GM19395 (cell line): ENCODE data around the gene RXFP3.
"Not testable (repeated sequence)": the region's sequence is repeated elsewhere in the genome, so short reads cannot be mapped to it uniquely, and the experiment has no call there.

ENCODE experiments used
- ATAC-seq: cut with Tn5 transposase; IDR thresholded peaks from one replicate; pipeline ENCODE4 v1.9.1; 2021; ENCODE audit warnings: mild to moderate bottlenecking, moderate library complexity; ENCODE audit not compliant: unreplicated experiment

RXFP3 gene

DNA sequence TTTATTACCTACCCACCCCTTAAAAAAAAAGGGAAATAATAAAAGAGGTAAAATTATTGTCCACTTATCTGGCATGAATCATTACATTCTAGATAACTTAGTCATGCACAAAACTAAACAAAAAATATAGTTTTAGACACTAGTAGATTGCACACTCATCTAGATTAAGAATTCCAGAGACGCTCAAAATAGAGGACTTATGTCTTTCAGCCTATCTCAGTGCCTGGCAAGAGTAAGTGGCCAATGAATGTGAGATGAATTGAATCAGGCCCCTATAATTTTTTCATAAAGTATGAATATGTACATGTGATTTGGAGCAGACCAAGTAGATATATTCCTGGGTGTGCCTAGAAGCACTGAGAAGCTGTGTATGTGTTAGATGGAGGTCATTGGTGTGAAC, 2.0 kb upstream of the RXFP3 start:
- peak; percentile 36 for ATAC-seq

DNA sequence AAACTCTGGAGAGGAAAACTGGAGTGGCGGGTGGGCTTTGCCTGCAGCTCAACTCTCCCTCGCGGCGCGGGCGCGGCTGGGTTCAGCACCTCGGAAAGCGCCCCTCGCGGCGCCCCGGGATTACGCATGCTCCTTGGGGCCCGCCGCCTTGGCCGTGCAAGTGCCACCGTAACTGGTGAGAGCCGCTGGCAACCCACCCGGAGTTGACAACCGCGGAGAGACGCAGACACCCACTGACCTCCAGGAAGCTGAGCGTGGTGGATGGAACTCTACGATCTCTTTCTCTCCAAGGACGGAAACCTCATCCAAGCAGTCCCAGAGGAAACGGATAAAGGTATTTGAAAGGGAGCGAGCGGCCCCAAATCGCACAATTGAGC, 194 bp upstream of the RXFP3 start:
- no peak for ATAC-seq

DNA sequence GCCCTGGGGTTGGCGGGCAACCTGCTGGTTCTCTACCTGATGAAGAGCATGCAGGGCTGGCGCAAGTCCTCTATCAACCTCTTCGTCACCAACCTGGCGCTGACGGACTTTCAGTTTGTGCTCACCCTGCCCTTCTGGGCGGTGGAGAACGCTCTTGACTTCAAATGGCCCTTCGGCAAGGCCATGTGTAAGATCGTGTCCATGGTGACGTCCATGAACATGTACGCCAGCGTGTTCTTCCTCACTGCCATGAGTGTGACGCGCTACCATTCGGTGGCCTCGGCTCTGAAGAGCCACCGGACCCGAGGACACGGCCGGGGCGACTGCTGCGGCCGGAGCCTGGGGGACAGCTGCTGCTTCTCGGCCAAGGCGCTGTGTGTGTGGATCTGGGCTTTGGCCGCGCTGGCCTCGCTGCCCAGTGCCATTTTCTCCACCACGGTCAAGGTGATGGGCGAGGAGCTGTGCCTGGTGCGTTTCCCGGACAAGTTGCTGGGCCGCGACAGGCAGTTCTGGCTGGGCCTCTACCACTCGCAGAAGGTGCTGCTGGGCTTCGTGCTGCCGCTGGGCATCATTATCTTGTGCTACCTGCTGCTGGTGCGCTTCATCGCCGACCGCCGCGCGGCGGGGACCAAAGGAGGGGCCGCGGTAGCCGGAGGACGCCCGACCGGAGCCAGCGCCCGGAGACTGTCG, 976 bp downstream of the RXFP3 start:
- no peak for ATAC-seq

DNA sequence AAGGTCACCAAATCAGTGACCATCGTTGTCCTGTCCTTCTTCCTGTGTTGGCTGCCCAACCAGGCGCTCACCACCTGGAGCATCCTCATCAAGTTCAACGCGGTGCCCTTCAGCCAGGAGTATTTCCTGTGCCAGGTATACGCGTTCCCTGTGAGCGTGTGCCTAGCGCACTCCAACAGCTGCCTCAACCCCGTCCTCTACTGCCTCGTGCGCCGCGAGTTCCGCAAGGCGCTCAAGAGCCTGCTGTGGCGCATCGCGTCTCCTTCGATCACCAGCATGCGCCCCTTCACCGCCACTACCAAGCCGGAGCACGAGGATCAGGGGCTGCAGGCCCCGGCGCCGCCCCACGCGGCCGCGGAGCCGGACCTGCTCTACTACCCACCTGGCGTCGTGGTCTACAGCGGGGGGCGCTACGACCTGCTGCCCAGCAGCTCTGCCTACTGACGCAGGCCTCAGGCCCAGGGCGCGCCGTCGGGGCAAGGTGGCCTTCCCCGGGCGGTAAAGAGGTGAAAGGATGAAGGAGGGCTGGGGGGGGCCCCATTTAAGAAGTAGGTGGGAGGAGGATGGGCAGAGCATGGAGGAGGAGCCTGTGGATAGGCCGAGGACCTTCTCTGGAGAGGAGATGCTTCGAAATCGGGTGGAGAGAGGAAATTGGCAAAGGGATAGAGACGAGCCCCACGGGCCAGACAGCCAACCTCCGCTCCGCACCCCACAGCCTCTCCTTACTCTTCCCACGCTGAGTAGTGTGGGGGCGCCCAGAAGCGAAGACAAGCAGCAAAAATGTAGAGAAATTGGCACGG, 1.7 kb downstream of the RXFP3 start:
- ATAC-seq: no peak

DNA sequence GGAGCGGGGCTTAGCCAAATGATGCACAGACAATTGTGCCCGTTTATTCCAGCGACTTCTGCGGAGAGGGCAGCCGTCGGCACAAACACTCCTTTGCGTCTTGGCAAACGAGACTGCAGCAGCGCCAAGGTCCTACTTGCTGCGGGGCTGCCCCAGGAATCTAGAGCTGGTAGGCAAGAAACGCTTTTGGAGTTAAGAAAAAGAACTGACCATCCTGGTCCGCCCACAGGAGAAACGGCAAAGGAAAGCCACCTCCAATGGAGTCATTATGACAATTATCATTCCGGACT, 2.3 kb downstream of the RXFP3 start:
- no peak for ATAC-seq

DNA sequence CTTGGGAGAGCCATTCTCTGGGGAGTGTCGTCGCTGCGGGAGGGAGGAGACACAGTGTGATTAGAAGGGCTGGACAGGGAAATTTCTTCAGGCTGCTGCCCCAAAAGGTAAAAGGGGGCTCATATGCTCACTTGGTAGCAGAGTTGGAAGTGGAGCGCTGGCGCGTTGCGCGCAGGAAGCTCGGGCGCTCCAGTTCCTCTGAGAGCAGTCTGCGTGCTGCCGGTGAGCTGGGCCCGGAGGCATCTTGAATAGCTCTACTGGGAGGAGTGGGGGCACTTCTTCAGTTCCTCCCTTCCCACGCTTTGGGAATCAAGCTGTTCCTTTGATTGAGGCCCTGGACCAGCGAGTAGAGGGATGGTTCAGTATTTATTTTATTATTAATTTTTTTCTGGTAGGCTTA, 2.7 kb downstream of the RXFP3 start:
- ATAC-seq: no peak

DNA sequence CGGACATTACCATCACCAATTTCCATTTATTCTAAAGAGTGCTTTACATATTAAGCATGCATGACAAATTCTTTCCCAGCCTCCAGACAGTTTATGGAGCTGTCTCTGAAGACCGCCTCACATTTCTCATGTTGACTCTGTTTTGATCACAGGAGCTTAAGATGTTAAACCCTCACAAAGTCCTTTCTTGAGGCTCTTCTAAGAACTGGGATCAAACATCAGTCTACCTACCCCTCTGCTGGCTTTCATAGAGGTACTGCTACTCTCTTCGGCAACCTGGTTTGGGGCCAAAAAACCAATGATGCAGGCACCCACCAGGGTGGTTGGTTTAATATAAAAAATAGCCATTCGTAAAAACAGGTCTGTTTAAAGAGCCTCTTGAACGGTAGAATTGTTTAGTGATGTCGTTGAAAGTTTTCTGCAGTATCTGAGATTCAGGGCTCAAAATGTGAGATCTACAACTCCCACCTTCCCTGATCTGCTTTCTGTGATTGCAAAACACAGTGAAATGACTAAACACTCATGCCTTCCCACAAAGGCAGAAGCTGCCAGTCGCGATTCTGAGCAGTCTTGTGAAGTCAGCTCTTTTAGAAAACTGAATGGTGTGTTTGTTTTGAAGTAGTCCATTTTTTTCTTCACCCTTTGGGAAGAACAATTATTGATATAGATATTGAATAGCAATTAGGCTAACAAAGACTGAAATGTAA, 3.5 kb downstream of the RXFP3 start:
- ATAC-seq: no peak

DNA sequence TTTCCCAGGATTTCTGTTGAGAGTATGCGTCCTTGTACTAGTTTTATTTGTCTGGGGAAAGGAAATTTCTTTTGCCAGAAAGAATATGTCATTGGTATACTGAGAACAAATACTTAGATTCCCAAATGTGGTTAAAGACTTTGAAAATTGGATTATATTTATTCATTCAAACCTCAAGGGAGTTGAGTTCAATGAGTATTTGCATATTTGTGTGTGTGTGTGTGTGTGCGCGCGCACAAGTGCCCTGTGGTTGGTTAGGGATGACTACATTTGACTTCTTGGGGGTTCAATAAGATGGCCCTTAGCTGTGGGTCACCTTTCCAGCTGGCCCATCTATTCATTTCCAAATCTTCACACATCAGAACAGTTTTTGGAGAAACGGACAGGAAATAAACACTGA, 4.9 kb downstream of the RXFP3 start:
- ATAC-seq: no peak

DNA sequence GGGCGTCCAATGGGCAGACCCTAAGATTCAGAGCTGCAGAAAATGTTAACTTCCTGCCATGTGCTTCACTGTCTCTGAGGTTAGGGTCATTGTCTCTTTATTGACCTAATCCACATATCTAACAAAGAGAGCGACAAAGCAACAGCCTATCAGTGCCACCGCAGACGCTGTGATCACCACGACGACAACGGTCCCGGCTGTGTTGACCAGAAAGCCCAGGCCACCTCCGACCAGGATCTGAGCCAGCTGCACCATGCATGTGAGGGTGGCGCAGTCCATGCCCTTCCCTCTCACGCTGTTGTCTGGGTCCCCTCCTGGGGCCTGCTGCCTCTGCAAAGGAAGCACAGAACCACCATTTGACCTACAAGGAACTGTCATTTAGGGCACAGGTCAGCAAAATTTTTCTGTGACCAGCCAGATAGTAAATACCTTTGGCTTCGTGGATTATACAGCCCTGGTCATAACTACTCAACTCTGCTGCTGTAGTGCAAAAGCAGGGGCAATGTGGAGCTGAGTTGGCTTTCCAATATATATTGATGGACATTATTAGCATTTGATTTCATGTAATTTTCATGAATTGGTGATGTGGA, 8.5 kb downstream of the RXFP3 start:
- no peak for ATAC-seq

DNA sequence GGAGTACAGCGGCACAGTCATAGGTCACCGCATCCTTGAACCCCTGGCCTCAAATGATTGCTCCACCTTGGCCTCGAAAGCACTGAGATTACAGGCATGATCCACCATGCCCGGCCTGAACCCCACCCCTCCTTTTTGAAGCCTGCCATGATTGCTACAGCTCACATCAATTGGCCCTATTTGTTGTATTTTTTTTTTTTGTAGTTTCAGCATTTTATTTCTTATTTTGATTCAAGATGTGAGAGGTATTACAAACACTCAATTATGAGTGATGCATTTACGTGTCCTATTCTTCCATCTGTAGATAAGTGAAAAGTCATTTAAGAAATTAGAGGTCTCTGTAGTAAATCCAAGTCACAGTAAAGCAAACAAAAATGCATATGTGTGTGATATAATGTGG, 16.0 kb downstream of the RXFP3 start:
- ATAC-seq: not testable (repeated sequence)

DNA sequence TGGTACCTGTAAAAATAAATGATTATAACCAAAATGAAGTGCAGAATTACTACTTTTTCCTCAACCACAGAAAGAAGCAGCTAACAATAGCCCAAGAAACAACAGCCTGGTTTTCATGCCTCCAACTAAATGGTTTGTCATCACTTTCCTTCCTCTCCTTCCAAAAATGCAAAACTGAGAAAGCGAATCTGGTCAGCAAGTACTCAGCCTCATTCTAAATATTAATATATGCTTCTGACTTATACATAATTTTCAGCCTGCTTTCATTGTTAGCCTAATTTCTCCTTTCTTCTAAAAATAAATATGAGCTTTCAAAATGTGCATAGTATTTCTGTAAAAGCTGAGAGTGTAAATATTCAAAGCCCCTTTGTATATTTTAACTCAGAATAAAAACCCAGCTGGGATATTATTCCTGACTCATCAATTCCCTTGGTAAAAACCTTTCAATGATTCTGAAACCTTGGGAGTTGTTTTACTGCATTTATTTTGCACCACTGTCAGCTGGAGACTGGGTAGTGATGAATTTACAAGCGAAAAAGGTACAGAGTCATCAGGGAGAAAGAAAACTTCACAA, 21.5 kb downstream of the RXFP3 start:
- no peak for ATAC-seq

DNA sequence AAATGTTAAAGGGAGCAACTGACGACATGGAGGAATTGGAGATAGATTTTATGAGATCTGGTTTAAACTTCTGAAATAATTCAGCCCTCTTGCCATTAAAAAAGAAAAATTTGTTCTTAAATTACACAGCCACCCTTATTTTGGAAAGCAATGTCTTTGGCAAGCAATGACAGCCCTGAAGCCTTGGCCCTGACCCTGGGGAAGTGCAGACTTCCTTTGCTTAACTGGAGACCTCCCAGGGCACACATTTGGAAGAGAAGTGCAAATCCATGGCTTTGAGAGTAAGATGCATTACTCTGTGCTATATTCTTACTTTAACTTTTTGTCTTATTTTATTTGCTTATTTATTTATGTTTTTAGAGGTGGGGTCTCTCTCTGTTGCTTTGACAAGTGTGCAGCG, 22.0 kb downstream of the RXFP3 start:
- ATAC-seq: no peak

DNA sequence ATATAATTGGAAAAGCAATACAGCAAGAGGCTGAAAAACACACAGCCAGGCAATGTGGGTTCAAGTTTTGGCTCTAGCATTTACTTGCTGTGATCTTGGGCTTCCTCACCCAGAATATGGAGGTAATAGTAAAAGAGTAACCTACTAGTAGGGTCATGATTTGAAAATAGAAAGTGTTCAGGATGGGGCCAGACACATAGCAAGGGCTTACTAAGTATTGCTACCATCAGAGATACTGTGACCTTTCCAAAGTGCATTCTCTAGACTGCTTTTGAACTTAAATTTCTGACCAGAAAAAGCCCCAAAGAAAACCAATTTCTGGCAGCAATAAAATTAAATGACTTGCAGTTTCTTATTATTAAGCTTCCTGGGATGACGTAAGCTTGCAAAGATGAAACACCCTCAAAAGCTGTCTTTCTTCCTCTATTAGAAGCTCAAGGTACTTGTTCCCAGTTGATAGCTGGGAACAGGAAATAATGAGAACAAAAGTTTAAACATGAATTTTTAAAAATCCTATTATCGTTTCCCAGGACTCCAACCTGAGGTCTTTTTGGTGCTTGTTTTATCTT, 28.0 kb downstream of the RXFP3 start:
- peak; percentile 57 for ATAC-seq

DNA sequence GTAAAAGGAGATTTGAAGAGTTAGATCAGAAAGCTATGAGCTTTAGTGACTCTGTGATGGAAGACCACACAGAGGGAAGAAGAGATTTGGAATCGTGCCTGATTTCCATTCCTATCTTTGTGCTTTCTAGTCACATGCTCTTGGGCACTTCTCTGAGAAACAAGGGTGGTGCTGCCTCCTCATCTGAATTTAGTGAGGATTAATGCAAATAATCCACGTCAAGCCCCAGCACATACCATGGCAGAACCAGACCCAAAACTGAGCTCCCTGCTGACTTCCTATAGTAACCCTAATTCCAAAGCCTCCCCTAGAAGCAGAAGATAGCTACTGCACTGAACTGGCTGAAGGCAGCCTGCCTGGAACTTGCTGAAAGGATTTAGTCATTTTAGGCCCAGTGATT, 30.6 kb downstream of the RXFP3 start:
- ATAC-seq: no peak

DNA sequence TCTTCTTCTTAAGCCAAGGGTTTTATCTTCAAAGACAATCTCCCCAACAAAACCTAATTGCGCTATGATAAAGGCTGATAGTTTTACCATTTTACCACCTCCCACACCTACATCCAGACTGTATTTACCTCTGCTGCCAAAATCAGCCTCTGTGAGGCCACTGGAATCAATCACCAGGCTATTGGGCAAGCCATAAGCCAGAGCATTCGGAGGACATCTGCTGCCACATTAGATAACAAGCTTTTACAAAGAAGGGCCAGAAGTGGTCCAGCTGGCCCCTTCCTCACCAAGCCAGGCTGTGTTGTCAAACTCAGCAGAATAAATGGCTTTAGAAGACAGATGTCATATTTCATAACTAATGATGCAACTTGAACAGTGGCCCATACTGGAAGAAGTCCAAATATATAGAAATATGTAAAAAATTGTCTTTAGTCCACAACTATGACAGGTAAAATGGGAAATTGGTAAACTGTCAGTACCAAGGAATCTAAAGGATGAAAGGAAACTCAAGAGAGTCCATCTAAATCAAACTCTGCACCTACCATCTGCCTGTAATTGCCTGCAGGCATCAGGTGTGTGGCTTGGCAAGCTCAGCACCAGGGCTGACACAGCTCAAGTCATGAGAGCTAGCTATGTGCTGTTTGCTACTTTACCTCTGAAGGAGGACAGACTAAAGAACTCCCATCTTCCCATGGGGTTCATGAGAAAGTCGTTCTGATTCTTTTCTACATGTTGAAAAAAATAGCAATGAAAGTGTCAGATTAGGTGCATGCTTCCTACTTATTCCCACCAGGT, 32.2 kb downstream of the RXFP3 start:
- no peak for ATAC-seq

DNA sequence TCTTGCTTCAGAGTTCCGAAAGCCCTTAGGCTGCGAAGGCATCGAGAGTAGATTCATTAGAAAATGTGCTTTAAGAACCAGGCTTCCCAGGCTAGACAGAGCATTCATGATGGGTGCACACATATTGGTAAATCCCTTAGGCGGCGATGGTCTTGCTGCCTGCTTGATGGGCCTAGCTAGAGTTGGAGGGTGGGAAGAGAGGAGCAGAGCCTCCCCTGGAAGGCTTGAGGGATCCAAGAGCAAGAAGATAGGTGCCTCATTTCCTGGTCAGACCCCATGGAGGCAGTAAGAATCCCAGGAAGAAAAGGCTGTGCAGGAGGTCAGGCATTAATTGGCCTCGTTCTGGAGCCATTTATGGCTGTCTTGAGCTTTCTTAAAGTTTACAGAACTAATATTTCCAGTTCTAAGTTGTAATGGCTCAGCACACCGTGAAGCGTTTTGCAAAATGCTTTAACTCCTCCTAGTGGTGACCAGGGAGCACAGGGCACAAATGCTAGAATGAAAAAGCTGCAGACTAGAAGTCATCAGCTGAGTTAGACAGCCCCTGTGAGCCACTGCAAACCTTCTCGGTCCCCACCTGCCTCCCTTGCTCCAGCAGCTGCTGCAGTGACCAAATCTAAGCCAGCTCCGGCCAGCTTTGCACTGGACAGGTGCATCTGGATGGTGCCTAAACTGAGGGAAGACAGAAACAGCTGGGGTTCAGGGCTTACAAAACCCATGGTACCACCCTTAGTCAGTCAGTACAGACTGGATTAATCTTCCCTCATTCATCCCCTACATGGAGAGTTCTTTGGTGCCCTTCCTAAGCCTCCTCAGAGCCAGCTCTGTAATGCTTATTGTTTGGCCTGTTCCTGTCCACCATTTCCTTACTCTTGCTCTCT, 33.6 kb downstream of the RXFP3 start:
- ATAC-seq: peak; percentile 73

DNA sequence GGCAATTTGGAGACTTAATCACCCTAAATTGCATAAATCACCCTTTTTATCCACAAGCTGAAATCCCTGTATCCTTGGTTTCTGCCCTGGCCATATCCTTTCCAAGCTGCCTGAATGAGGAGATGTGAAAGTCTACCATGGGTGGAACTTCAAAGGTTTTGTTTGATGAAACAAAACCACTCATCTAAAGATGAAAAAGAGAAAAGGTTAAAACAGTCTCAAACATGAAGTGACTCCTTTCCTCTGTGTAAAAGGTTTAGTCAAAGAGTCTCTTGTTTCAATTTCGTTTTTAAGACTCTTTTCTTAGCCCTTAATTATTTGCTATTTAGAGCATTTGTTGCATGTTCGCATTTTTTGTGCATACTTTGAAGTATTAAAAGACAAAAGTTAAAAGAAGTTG, 37.1 kb downstream of the RXFP3 start:
- peak; percentile 63 for ATAC-seq

DNA sequence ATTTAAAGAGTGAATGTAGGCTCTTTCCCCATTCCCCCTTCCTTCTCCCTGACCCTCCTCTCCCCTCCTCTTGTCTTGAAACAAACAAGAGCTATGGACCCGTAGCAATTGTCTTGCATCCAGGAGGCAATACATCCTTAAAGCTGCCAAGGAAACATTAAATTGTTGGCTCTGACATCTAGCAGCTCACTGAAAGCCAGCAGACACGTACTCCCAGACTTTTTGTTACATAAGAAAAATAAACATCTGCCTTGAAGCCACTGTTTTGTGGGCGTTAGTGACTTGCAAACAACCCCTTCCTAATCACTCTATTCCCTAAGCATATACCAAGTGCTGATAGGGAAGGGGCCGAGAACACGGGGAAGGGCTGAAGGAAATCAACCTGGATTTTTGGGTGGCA, 39.7 kb downstream of the RXFP3 start:
- ATAC-seq: no peak

DNA sequence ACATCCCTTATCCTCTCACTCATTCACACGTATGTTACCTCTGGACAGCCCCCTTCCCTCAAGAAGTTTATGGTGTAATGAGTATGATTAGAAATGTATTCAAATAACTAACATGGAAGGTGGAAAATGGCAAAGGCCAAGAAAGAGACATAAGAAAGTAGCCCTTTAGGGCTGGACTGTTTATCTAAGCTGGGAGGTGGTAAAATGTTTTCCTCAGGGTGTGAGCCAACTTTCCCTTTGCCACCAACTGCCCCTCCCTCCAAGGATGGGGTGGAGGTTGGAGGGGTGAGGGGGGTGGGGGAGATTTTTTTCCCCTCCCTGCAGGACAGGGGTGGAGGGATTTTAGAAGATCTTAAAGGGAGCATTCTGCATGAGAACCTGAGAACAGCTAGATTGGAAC, 40.1 kb downstream of the RXFP3 start:
- ATAC-seq: no peak
